K562 (cell line): ENCODE data around the gene IGF2BP1. TPM values are rescaled to one million over a fixed set of nuclear protein-coding genes. Genes with fewer than 3 reads are reported as not detected.

Experiments
- ASH1L ChIP-seq: fragments of 450-650 bp; IDR thresholded peaks from 2 replicates; pipeline ENCODE4 v1.6.1; 2018; ENCODE audit warnings: borderline replicate concordance, mild to moderate bottlenecking, low read depth; ENCODE audit not compliant: partially characterized antibody
- DMBX1 ChIP-seq: fragments of 250-450 bp; sonication (Bioruptor Pico); IDR thresholded peaks from 2 replicates; pipeline ENCODE4 v1.8.0; 2022; ENCODE audit warnings: inconsistent platforms, mild to moderate bottlenecking, moderate library complexity, borderline replicate concordance
- FOXP1 ChIP-seq: sonication (generic); formaldehyde crosslinking; IDR thresholded peaks from 2 replicates; pipeline ENCODE4 v1.8.0; 2022; ENCODE audit warnings: mild to moderate bottlenecking, missing genetic modification reagents
- GTF3C2 ChIP-seq: IDR thresholded peaks from 3 replicates; pipeline ENCODE4 v1.6.1; 2011; ENCODE audit warnings: borderline replicate concordance, mild to moderate bottlenecking, moderate library complexity; ENCODE audit not compliant: insufficient read length; ENCODE audit errors: extremely low read depth
- ID3 ChIP-seq, 2 experiments: fragments of 250-450 bp in 1 of 2; fragments of 450-650 bp in 1 of 2; sonication (Bioruptor Pico) in 1 of 2; IDR thresholded peaks; 2 replicates each; pipeline versions ENCODE4 v1.6.1 to v1.8.0; 2016 to 2021; ENCODE audit warnings: mild to moderate bottlenecking in 2 of 2, moderate library complexity in 2 of 2, missing compliant biosample characterization in 1 of 2, missing genetic modification characterization in 1 of 2
- SMARCA5 ChIP-seq: fragments of 450-650 bp; IDR thresholded peaks from 2 replicates; pipeline ENCODE4 v1.6.1; 2016
- SMARCC2 ChIP-seq: fragments of 450-650 bp; IDR thresholded peaks from 2 replicates; pipeline ENCODE4 v1.6.1; 2017; ENCODE audit warnings: antibody characterized with exemption, moderate library complexity, mild to moderate bottlenecking, low read depth
- polyA plus RNA-seq, 8 experiments: library from polyadenylated mRNA; depleted of rRNA in 4 of 8; stranded (reverse) in 5 of 8; unstranded in 3 of 8; fragments of >200 nt; fragmentation: Nextera tagmentation in 2 of 8; fragmentation: Illumina TruSeq in 1 of 8; extraction: Ambion mirVana in 2 of 8; extraction: Trizol in 1 of 8; gene quantifications; 2 replicates each; pipeline versions ENCODE4 v1.2.1 to v1.2.3, GENCODE V29; 2011 to 2014; ENCODE audit warnings: inconsistent platforms in 1 of 8, missing spikeins in 1 of 8
- total RNA-seq, 7 experiments: library from RNA; depleted of rRNA in 6 of 7; stranded (reverse); fragments of >200 nt in 6 of 7; fragmentation: Illumina TruSeq in 2 of 7; extraction: Trizol in 2 of 7; gene quantifications; 2 replicates each; pipeline versions ENCODE4 v1.2.1 to v1.2.3, GENCODE V29; 2011 to 2021; ENCODE audit warnings: low replicate concordance in 1 of 7
- TF ChIP-seq, protein P1 (sequence below): fragments of 250-450 bp; sonication (Bioruptor Pico); IDR thresholded peaks from 2 replicates; pipeline ENCODE4 v1.8.0; 2022; ENCODE audit warnings: moderate library complexity, mild to moderate bottlenecking, inconsistent platforms
- TF ChIP-seq, protein P2 (sequence below), 2 experiments: fragments of 450-650 bp in 1 of 2; sonication (generic) in 1 of 2; formaldehyde crosslinking in 1 of 2; IDR thresholded peaks; 2 replicates each; pipeline versions ENCODE4 v1.7.1 to v1.9.0; 2016 to 2022; ENCODE audit warnings: inconsistent platforms in 1 of 2, mild to moderate bottlenecking in 1 of 2, missing genetic modification reagents in 1 of 2
- TF ChIP-seq, protein P3 (sequence below): fragments of 250-450 bp; sonication (Bioruptor Pico); IDR thresholded peaks from 2 replicates; pipeline ENCODE4 v1.8.0; 2022; ENCODE audit warnings: inconsistent platforms

The IGF2BP1 gene
- total and polyA plus RNA-seq, 9 of the 15 experiments (the other 6 are each of a cell fraction or from before 2014, with no cell fraction given) = 13.0 to 318 (median 53.6) TPM

DNA sequence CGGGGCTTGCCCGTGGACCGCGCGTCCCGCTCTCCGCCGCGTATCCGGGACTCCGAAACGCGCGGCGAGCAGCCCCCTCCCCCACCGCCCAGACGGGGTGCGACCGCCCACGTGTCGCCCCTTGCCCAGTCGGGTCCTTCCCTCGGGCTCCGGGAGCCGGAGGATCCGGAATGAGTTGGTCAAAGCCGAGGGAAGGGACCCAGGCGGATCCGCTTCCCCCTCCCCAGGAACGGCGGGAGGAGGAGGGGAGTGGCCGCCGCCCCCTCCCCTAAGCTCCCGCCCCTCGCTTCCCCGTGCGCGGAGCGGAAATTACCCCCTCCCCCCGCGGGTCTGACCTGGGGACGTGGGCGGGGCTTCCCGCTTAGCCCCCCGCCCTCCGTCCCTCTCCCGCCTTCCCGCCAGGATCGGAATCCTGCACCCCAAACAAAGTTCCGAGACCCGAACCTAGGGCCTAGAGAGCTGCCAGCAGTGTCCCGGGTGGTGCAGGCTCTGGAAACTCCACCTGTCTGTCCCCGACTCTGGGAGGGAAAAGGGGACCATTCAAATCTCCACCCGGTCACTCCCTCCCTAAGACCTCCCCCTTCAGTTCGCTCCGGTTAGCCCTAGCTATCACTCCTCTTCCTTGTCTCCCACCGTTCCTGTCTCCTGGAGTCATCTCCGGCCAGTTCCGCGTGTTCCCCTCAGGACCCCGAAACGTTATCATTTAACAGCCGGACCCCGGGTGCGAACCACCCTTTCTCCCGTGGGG, 1.0 kb upstream of the IGF2BP1 start (continued):
- TF ChIP-seq ID3 (CRISPR knock-in tag; IDR thresholded peaks at IDR 0.05) = no peak
- TF ChIP-seq ID3 (tag; IDR thresholded peaks at IDR 0.05) = peak; percentile 60
- TF ChIP-seq DMBX1 (CRISPR knock-in tag) = no peak
- TF ChIP-seq, protein P1, sequence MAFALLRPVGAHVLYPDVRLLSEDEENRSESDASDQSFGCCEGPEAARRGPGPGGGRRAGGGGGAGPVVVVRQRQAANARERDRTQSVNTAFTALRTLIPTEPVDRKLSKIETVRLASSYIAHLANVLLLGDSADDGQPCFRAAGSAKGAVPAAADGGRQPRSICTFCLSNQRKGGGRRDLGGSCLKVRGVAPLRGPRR (CRISPR knock-in tag) = no peak
- no peak for TF ChIP-seq SMARCA5
- TF ChIP-seq FOXP1 (CRISPR knock-in tag) = no peak
- TF ChIP-seq GTF3C2 = no peak
- TF ChIP-seq, protein P2, sequence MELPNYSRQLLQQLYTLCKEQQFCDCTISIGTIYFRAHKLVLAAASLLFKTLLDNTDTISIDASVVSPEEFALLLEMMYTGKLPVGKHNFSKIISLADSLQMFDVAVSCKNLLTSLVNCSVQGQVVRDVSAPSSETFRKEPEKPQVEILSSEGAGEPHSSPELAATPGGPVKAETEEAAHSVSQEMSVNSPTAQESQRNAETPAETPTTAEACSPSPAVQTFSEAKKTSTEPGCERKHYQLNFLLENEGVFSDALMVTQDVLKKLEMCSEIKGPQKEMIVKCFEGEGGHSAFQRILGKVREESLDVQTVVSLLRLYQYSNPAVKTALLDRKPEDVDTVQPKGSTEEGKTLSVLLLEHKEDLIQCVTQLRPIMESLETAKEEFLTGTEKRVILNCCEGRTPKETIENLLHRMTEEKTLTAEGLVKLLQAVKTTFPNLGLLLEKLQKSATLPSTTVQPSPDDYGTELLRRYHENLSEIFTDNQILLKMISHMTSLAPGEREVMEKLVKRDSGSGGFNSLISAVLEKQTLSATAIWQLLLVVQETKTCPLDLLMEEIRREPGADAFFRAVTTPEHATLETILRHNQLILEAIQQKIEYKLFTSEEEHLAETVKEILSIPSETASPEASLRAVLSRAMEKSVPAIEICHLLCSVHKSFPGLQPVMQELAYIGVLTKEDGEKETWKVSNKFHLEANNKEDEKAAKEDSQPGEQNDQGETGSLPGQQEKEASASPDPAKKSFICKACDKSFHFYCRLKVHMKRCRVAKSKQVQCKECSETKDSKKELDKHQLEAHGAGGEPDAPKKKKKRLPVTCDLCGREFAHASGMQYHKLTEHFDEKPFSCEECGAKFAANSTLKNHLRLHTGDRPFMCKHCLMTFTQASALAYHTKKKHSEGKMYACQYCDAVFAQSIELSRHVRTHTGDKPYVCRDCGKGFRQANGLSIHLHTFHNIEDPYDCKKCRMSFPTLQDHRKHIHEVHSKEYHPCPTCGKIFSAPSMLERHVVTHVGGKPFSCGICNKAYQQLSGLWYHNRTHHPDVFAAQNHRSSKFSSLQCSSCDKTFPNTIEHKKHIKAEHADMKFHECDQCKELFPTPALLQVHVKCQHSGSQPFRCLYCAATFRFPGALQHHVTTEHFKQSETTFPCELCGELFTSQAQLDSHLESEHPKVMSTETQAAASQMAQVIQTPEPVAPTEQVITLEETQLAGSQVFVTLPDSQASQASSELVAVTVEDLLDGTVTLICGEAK (IDR thresholded peaks at IDR 0.05) = peak; percentile 59; the same call in 1 of the 2 replicates
- TF ChIP-seq, protein P2 (CRISPR knock-in tag; IDR thresholded peaks at IDR 0.05) = no peak
- no peak for TF ChIP-seq ASH1L
- TF ChIP-seq, protein P3, sequence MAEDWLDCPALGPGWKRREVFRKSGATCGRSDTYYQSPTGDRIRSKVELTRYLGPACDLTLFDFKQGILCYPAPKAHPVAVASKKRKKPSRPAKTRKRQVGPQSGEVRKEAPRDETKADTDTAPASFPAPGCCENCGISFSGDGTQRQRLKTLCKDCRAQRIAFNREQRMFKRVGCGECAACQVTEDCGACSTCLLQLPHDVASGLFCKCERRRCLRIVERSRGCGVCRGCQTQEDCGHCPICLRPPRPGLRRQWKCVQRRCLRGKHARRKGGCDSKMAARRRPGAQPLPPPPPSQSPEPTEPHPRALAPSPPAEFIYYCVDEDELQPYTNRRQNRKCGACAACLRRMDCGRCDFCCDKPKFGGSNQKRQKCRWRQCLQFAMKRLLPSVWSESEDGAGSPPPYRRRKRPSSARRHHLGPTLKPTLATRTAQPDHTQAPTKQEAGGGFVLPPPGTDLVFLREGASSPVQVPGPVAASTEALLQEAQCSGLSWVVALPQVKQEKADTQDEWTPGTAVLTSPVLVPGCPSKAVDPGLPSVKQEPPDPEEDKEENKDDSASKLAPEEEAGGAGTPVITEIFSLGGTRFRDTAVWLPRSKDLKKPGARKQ (CRISPR knock-in tag) = no peak
- no peak for TF ChIP-seq SMARCC2
